HG03159 (cell line): ENCODE results near the gene SLC39A12.

ENCODE experiments used
- ATAC-seq: cut with Tn5 transposase; IDR thresholded peaks from one replicate; pipeline ENCODE4 v1.9.1; 2021; ENCODE audit warnings: mild to moderate bottlenecking, moderate library complexity; ENCODE audit not compliant: unreplicated experiment

Gene SLC39A12

DNA sequence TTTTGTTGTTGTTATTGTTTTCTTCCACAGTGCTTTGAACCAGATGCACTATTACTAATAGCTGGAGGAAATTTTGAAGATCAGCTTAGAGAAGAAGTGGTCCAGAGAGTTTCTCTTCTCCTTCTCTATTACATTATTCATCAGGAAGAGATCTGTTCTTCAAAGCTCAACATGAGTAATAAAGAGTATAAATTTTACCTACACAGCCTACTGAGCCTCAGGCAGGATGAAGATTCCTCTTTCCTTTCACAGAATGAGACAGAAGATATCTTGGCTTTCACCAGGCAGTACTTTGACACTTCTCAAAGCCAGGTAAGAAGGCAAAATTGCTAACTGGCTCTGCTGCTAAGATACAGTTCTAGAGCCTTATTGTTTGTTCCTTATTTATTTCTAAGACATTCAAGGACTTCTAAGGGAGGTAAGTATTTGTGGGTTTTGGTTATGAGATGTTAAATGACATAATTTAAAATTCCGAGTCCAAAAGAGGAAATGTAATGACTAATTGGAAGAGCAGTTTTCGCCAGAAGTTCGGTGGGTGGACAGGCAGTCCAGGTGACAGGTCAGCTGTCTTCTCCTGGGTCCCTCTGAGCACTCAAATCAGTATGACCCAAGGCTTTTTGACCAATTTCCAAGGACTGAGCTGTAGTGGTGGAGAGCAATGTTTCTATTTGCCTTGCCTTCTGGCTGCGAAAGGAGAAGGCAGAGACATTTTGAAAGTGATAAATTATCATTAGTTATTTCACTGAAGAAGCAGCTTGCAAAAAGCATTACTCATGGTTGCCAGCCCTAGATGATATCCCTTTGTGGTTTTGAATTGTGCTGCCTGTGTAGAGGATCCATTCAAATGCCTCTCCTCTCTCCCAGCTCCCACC is 10.1 kb downstream of the SLC39A12 start:
- no peak for ATAC-seq

DNA sequence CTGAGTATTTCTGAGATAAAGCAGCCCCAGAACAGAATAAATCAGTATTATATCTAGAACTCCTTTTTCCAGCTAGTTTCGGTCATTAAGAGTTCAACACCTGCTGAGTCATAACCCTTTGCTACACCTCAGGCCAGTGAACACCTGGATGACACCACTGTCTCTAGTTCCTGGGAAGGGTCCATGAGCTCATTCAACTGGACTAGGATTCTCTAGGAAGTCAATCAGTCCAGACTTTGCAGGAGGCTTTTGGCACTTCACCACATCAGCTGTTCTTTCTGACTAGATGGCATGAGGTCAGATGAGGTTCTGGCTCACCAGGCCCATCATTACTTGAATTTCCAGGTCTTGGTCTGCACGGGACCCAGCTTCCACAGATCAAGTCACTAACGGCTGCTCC is 11.7 kb downstream of the SLC39A12 start:
- no peak for ATAC-seq

DNA sequence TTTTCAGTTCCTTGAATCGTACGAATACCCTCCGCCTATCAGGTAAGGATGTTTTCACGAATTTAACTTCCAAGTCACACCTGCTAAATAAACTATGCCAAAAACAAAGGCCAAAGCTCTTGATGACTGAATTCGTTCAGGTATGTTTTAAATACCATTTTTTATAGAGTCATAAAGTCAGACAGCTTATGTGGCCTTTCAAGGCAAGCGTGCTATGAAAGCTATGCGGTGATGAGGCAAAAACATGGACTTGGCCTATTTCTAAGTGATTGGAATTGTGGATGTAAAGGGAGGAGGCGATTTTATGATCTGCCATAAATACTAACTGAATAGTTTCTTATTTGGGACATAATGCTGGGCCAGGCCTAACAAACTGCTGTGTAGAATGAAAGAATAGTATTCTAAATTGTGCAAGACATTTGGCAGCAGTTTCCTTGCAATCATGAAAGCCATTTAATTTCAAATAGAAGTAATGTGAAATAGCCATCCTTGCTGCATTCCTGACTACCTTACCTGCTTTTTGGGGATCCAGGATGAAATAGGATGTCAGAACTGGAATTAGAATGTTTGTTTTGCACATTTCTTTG is 14.0 kb downstream of the SLC39A12 start:
- no peak for ATAC-seq

DNA sequence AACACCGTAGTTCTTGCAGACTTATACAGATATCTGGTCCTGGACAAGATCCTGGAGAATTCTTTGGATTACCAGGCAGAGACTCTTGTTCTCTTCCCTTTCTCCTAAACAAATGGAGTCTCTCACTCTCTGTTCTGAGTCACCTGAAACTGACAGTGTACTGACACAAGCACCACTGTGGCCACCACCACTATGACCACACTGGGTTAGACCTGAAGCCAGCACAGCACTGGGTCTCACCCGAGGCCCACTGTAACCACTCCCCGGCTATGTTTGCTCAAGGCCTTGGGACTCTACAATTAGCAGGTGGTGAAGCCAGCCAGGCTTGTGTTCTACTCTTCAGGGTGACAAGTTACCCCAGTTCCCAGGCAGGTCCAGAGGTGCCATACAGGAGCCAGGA is 22.8 kb downstream of the SLC39A12 start:
- no peak for ATAC-seq

DNA sequence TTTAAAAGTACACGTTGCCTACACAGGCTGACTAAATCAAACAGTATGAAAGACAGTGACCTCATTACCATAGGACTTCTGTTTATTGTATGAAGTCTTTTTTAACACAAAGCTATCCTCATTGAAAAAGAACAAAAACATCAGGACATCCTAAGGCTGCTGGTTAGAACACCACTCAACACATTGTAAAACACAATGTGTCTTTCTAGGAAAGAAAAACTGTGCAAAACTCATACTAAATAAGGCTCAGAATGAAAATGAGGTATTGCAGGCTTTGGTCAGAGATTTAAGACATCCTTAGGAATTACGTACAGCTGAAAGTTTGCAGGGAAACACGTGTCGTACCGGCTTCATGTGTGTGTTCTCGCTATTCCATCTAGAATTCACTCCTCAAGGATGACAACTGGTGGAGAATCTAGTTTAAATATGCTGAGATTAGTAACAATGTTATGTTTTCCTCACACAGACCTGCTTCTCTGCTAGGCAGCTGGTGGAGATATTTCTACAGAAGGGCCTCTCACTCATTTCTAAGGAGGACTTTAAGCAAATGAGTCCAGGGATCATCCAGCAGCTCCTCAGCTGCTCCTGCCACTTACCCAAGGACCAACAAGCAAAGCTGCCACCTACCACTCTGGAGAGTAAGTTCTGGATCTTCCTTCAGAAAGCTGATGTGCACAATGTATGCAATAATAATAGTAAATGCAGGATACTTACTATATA is 29.3 kb downstream of the SLC39A12 start:
- no peak for ATAC-seq

DNA sequence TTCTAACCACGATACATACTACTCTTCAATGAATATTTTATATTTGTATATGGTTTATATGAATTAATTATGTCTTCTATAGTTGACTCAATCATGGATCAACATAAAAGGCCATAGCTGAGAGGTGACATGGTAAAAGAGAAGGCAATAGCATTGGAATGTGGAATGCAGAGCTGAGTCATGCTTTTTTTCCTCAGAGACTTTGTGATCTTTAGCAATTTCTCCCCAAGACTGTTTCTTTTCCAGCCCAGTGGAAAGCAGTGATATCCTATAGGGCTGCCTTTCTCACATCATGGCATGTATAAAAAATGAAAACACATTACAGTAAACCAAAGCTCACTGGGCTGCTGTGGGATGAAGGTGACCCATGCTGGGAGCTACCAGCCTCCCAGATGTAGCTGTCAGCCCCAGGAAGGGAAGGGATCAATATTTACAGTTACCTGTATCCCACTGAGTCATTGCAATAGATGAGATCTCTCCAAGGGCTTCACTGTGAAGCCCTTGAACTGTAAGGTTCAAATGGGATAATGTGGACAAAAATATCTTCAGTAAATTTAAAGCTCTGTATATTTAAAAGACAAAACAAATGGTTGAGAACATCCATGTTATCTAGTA is 30.2 kb downstream of the SLC39A12 start:
- ATAC-seq = no peak

DNA sequence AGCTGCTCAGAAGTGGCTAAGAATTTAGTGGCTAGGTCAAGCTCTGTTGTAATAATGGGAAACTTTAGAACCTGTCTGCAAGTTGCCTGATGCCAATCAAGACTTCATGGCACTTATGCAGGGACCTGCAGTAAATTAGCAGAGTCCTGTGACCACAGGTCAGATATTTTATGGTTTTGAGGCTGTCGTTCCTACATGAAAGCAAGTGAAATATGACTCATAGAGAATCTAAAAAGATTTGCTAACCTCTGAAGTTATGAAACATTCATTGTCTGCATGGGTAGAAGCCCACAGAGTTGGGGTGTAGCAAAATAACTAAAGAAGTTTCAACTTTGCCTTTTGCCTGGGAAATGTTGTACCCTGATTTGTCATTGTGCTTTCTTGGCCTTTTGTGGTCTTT is 32.3 kb downstream of the SLC39A12 start:
- peak; percentile 90 for ATAC-seq

DNA sequence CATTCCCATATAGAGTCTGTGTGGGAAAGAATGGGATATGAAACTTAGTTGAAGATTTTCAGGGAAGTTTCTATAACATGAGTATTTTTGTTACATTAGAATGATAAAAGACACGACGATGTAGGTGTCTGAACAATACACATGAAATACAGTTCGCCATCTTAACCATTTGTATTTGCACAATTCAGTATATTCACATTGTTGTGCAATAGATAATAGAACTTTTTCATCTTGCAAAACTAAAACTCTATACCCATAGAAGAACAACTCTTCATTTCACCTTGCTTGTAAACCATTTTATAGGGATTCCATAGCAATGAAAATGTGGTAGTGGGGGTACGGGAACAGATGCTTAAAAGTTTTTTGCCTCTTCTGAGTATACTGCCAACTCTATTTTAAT is 32.8 kb downstream of the SLC39A12 start:
- no peak for ATAC-seq

DNA sequence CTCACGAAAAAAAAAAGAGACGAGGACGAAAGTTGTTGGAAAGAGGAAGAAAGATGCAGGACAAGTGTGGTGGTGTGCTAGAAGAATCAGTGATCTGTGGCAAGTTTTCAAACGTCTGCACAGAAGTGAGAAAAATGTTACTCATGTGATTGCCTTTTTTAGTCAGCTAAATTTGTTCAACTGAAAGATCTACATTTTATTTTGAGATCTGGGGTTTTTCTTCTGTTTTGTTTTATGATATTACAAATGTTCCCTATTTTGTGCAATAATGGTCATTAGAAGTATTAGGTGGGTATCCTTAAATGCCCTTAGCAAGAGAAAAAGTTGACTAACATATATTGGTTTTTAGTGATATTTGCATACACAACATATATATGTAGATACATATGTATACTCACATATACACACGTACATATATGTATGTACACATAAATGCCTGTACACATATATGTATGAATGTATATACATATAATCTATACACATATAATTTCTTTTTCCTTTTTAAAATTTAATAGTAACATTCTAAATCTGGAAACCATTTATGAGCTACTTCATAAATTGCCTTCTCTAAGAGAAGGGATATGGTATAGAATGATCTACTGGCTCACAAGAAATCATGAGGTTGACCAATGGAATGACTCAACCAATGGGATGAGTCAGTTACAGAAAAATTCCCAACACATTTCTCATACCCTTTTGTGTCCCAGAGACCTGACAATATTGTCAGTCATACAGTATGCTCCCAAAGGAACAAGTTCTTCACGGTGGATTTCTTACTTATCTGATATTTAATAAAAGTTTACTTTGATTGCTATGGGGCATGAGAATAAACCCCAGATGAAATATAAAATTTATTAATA is 38.4 kb downstream of the SLC39A12 start:
- ATAC-seq = peak; percentile 93

DNA sequence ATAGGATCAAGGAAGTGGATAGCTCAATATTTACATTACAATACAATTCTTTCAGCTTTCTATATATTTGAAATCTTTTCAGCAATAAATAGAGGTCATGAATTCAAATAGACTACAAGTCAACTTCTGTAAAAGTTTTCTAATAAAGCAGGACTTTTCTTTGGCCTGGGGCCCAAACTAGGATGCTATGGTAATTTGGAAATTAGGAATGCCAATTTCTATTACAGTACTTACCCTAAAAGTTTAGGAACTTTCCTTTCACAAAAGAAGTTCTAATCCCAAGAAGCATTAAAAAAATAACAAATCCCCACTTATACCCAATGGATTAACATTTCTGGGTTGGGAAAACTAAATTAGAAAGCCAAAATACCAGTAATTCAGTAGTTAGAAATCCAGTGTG is 40.5 kb downstream of the SLC39A12 start:
- ATAC-seq = no peak

DNA sequence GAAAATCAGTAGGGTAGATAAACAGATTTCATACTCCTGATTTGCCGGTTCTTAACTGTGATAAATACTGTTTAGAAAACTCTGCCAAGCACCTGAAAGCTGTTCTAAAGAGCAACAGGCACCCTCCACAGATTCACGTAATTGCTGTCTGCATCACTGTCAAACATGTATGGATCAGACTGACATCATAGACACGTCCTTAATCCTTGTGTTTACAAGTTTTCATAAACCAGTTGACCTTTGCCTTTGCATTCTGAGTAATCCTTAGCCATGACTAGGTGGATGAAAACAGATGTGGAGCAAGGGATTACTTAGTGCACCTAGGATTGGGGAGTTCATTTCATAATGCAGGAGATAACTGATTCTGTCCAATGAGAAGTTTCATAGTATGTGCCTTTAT is 41.6 kb downstream of the SLC39A12 start:
- ATAC-seq = no peak

DNA sequence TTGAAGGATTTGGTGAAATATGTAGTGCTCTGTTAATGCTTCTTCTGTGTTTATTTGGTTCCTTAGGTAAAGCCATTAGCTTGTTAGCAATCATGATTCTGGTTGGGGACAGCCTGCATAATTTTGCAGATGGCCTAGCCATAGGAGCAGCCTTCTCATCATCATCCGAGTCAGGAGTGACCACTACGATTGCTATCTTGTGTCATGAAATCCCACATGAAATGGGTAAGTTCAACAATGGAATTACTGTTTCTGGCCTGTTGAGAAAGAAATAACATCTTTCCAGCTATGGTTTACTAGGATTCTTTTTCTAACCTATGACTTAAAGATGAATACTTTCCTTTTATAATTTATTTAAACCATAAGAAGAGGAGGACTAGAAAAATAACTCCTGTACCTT is 48.9 kb downstream of the SLC39A12 start:
- ATAC-seq = no peak

DNA sequence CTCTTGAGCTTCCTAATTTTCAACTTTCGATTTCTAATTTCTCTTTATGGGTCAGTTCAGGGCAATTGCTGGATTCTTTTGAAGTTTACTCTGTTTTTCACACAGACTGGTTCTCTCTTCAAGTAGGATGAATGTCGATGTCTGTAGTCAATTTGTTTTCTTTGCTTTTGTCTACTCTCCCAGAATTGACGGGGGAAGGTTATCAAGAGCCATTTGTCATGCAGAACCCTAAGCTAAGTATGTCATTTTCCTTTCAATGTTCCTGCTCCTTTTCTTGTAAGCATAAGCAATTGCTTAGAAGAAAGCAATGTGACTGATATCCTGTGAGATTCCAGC is 53.7 kb downstream of the SLC39A12 start:
- ATAC-seq = no peak

DNA sequence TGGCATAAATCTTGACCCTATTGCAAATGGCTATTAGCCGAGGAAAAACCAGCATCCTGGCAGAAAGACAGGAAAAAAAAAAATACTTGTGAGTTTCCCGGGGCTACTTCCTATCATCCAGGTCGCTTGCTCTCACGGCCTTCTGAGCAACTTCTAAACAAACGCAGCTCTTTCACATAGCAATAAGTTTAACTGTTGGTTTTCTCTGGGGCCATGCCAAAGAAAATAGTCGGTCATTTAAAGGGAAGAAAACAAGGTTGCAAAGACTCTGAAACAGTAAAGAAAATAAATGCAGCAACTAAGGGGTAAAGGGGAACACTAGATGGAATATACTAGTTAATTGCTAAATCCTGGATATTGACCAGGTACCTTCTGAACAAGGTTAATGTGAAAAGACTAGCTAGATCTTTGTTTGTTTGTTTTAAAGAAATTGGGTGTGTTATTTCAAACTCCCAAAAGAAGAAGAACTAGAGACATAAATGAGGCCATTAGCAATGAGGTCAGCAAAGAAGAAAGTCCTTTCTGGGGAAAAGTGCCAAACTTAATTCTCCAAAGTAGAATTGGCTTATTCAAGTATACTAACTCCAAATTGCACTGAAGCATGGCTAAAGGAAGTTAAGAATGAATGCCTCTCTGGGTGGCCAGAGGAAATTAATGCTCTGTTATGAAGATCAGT is 54.2 kb downstream of the SLC39A12 start:
- no peak for ATAC-seq

DNA sequence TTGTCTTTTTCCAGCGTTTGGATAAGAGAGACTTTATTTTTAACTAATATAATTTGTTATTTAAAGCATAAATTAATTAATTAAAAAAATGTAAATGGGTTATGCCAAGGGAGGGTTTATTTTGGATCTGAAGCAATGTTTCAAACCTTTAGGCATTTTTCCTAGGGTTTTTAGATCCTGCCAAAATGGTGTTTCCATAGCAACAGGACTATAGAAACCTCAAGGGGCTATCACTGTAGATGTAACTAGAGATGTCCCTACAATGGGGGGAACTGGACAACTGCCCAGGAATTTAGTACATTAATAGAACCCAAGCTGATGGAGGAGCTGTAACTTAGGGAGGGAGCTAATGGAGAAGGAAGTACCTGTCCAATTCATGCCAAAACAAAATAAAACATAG is 57.3 kb downstream of the SLC39A12 start:
- no peak for ATAC-seq

DNA sequence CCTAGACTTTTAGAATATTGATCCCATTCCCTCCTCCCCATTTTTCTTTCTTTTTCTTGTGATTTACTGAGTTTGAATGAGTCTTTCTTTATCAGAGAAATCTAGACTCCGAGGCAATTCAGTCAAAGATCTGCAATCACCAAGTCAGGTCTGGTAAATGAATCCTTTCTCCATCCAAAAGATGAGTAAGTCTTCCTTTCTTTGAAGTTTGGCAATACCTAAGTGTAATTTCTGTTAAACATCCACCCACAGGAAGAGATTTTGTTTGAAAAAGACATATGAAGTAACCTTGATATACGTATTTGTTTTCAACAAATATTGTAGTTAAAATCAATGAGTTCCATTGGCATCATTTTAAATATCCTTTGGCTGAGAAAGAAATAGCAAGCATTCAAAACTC is 58.3 kb downstream of the SLC39A12 start:
- no peak for ATAC-seq

DNA sequence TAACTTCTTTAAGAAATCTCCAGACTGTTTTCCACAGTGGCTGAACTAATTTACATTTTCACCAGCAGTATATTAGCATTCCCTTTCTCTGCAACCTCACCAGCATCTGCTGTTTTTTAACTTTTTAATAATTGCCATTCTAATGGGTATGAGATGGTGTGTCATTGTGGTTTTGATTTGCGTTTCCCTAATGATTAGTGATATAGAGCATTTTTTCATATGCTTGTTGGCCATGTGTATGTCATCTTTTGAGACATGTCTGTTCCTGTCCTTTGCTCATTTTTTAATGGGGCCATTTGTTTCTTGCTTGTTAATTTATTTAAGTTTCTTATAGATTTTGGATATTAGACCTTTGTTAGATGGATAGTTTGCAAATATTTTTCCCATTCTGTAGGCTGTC is 68.8 kb downstream of the SLC39A12 start:
- no peak for ATAC-seq

DNA sequence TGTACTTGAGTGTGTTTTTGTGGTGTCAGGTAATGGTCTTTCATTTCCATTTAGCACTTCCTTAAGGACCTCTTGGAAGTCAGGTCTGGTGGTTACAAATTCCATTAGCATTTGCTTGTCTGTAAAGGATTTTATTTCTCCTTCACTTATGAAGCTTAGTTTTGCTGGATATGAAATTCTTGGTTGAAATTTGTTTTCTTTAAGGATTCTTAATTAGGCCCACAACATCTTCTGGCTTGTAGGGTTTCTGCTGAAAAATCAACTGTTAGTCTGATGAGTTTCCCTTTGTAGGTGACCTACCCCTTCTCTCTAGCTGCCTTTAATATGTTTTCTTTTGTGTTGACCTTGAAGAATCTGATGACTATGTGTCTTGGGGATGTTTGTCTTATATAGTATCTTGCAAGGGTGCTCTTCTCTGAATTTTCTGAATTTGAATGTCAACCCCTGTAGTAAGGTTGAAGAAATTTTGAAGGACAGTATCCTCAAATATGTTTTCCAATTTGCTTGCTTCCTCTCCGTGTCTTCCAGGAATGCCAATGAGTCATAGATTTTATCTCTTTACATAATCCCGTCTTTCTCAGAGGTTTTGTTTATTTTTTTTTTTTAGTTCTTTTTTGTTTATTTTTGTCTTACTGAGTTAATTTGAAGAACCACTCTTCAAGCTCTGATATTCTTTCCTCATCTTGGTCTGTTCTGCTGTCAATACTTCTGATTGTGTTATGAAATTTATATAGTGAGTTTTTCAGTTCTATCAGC is 70.2 kb downstream of the SLC39A12 start:
- no peak for ATAC-seq
